Smooth muscle cell (in vitro differentiated cells): ENCODE results near the gene ASCL5. TPM values are rescaled to one million over a fixed set of nuclear protein-coding genes. Genes with fewer than 3 reads are reported as not detected.
A peak's percentile ranks its signal among the peaks of the same experiment; 100 is the strongest.

ENCODE experiments used
- DNase-seq: peaks from one replicate; lab custom pipeline; 2025; ENCODE audit not compliant: unreplicated experiment; lab: John Stamatoyannopoulos, UW
- H2AFZ ChIP-seq: fragments of 200-600 bp; sonication (generic); 2 replicates; pipeline ENCODE4 v1.6.0; 2016; ENCODE audit warnings: antibody characterized with exemption, low read depth, mild to moderate bottlenecking
- H3F3A ChIP-seq: fragments of 200-600 bp; sonication (generic); 2 replicates; pipeline ENCODE4 v1.6.0; 2017; ENCODE audit warnings: antibody characterized with exemption, low read depth
- H3K27ac ChIP-seq: fragments of 200-600 bp; sonication (generic); 2 replicates; pipeline ENCODE4 v1.5.1; 2016; ENCODE audit warnings: low read depth, mild to moderate bottlenecking
- H3K27me3 ChIP-seq: fragments of 200-600 bp; sonication (generic); 2 replicates; pipeline ENCODE4 v1.6.1; 2016; ENCODE audit warnings: low read depth, mild to moderate bottlenecking
- H3K36me3 ChIP-seq: fragments of 200-600 bp; sonication (generic); 2 replicates; pipeline ENCODE4 v1.5.1; 2016; ENCODE audit warnings: low read depth
- H3K4me1 ChIP-seq: fragments of 200-600 bp; sonication (generic); 2 replicates; pipeline ENCODE4 v1.5.1; 2016; ENCODE audit warnings: low read depth
- H3K4me2 ChIP-seq: fragments of 200-600 bp; sonication (generic); 2 replicates; pipeline ENCODE4 v1.6.0; 2016; ENCODE audit warnings: mild to moderate bottlenecking
- H3K4me3 ChIP-seq: fragments of 200-600 bp; sonication (generic); 2 replicates; pipeline ENCODE4 v1.5.1; 2016; ENCODE audit warnings: mild to moderate bottlenecking
- H3K79me2 ChIP-seq: fragments of 200-600 bp; sonication (generic); 2 replicates; pipeline ENCODE4 v1.6.0; 2016; ENCODE audit warnings: low read depth, mild to moderate bottlenecking
- H3K9ac ChIP-seq: fragments of 200-600 bp; sonication (generic); 2 replicates; pipeline ENCODE4 v1.6.0; 2016; ENCODE audit warnings: low read depth
- H3K9me3 ChIP-seq: fragments of 200-600 bp; sonication (generic); replicated peaks from 2 replicates; pipeline ENCODE4 v1.5.1; 2016; ENCODE audit warnings: low read depth
- H4K20me1 ChIP-seq: fragments of 200-600 bp; sonication (generic); 2 replicates; pipeline ENCODE4 v1.6.0; 2016; ENCODE audit warnings: low read depth
- CTCF ChIP-seq: fragments of 200-600 bp; sonication (generic); IDR thresholded peaks from 2 replicates; pipeline ENCODE4 v1.5.1; 2017; ENCODE audit warnings: borderline replicate concordance, mild to moderate bottlenecking, antibody characterized with exemption; ENCODE audit not compliant: insufficient read depth, poor library complexity, severe bottlenecking
- WGBS: methylation state at CpG from one replicate; pipeline ENCODE4 v1.1.7; 2016; ENCODE audit warnings: low lambda C conversion rate; 5-methylcytosine and 5-hydroxymethylcytosine counted together
- polyA plus RNA-seq: library from polyadenylated mRNA; unstranded; fragments of >200 nt; fragmentation: Nextera tagmentation; extraction: Ambion mirVana; gene quantifications from 2 replicates; pipeline ENCODE4 v1.2.1, GENCODE V29; 2016
- total RNA-seq: library from RNA; depleted of rRNA; stranded (reverse); fragments of >200 nt; gene quantifications from 2 replicates; pipeline ENCODE4 v1.2.3, GENCODE V29; 2014

The ASCL5 gene
- total and polyA plus RNA-seq, 2 experiments from 2014 or later: not detected

DNA sequence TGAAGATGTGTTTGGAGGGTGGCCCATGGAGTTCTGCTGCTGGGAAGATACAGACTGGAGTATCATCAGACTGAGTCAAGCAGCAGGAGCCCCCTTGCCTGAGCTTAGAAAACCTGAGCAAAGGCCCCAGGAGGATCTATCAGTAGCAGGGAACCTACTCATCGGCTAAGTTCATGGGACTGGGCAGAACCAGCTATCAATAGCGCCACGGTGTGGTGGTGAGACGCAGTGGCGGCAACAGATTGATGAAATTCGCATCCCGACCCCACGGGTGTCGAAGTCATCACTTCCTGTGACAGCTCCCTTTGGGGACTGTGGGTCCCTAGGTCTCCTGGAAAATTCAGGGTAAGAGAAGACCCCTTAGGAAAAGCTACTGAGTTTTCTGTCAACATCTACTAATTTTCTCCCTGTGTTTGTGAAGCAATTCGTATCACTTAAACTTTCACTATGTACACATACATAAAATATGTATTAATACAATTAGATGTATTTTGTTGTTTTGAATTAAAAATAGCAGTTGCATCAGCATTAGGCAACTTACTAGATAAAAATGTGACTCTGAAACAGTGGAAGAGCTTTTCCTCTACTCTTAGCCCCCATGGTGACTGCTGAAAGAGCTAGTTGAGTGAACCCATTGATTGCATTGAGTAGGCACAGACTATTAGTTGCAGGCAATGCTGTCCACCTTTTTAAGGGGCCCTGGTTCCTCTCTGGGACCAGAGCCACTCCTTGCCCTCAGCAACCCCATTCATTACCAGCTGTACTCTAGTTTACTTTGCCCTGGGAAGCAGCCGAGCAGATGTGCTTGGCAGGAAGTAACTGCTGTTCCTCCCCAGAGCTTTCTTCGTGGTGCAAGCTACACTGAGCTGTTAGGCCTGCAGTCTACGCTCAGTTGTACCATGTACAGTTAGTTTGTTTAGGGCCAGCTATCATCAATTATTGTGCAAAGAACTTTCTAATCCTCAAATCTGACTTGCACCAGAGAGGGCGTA, 7.5 kb downstream of the ASCL5 start:
- no peak for DNase-seq
- WGBS: 27% methylated on average over 14 of the region's 14 CpGs
- peaks cover 9% of the 10 kb centered on the region for H3K27me3 ChIP-seq
- no peak overlapping the region for H3K4me3 ChIP-seq
- no peak overlapping the region for H2AFZ ChIP-seq
- no peak overlapping the region for H3K27ac ChIP-seq
- H3K4me1 ChIP-seq: no peaks in the 10 kb centered on the region
- no peak overlapping the region for H3K9ac ChIP-seq
- no peaks in the 10 kb centered on the region for H3F3A ChIP-seq
- H3K9me3 ChIP-seq: no peaks in the 10 kb centered on the region
- no peaks in the 10 kb centered on the region for H3K79me2 ChIP-seq
- H4K20me1 ChIP-seq: no peaks in the 10 kb centered on the region
- peak; percentile 54 for TF ChIP-seq CTCF
- H3K4me2 ChIP-seq: no peak overlapping the region
- no peaks in the 10 kb centered on the region for H3K36me3 ChIP-seq

DNA sequence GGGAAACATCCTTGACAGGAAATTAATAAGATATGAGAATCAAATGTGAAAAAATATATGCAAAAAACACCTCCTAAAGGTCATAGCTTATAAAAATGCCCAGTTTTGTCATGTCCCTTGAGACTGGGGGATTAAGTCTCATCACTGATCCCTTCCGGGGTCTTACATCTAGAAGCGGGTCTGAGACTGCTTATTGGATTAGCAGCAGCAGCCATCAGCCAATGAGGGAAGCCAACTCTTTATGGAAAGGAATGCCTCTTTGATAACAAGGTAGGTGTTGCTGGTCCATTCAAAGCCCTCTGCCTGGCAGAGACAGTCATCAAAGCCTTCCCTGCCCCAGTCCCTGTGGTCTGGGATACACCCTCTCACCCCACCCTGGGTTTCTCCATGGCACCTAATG, 10.9 kb downstream of the ASCL5 start:
- no peak overlapping the region for H3K27ac ChIP-seq
- H4K20me1 ChIP-seq: no peaks in the 10 kb centered on the region
- H3K27me3 ChIP-seq: peaks cover 9% of the 10 kb centered on the region
- no peak for TF ChIP-seq CTCF
- no peak overlapping the region for H3K4me3 ChIP-seq
- no peak for DNase-seq
- H3F3A ChIP-seq: no peaks in the 10 kb centered on the region
- WGBS: 67% methylated on average over 2 of the region's 2 CpGs
- H3K79me2 ChIP-seq: no peaks in the 10 kb centered on the region
- no peak overlapping the region for H3K9ac ChIP-seq
- H3K4me2 ChIP-seq: no peak overlapping the region
- H2AFZ ChIP-seq: no peak overlapping the region
- H3K4me1 ChIP-seq: peaks cover 5% of the 10 kb centered on the region
- no peaks in the 10 kb centered on the region for H3K36me3 ChIP-seq
- H3K9me3 ChIP-seq: no peaks in the 10 kb centered on the region

- Histone ChIP-seq H3K36me3 (no peaks in the 10 kb centered on the region), H3K9ac (no peak overlapping the region), H3K27ac (no peak overlapping the region), H3F3A (no peaks in the 10 kb centered on the region), H3K4me1 (peaks cover 5% of the 10 kb centered on the region), H3K27me3 (peaks cover 9% of the 10 kb centered on the region), H3K9me3 (no peaks in the 10 kb centered on the region), H3K79me2 (no peaks in the 10 kb centered on the region), H2AFZ (no peak overlapping the region), H3K4me2 (peak overlapping the region; percentile 92), H4K20me1 (no peaks in the 10 kb centered on the region), H3K4me3 (no peak overlapping the region)
- TF ChIP-seq CTCF: no peak
- DNase-seq: no peak
- 97% methylated on average over 24 of the region's 25 CpGs for WGBS
These were observed 11.5 kb downstream of the ASCL5 start for GRCh38 chr1:201115390-201115937.
